Hepatocyte (in vitro differentiated cells): ENCODE data around the gene EHMT2. TPM values are rescaled to one million over a fixed set of nuclear protein-coding genes. Genes with fewer than 3 reads are reported as not detected.

Experiments used
- DNase-seq: peaks from one replicate; pipeline ENCODE4 v3.0.0-alpha.2; 2016; ENCODE audit warnings: low spot score
- H2AFZ ChIP-seq: fragments of 200-600 bp; sonication (generic); 2 replicates; pipeline ENCODE4 v1.6.0; 2016; ENCODE audit warnings: antibody characterized with exemption, mild to moderate bottlenecking
- H3K27ac ChIP-seq: fragments of 200-600 bp; sonication (generic); 2 replicates; pipeline ENCODE4 v1.5.1; 2016; ENCODE audit warnings: mild to moderate bottlenecking
- H3K27me3 ChIP-seq: fragments of 200-600 bp; sonication (generic); 2 replicates; pipeline ENCODE4 v1.6.1; 2016
- H3K36me3 ChIP-seq: fragments of 200-600 bp; sonication (generic); replicated peaks from 2 replicates; pipeline ENCODE4 v1.5.1; 2016; ENCODE audit warnings: low read depth; ENCODE audit not compliant: insufficient read depth
- H3K4me1 ChIP-seq: fragments of 200-600 bp; sonication (generic); 2 replicates; pipeline ENCODE4 v1.5.1; 2016; ENCODE audit warnings: mild to moderate bottlenecking, moderate library complexity; ENCODE audit not compliant: insufficient read depth
- H3K4me2 ChIP-seq: fragments of 200-600 bp; sonication (generic); 2 replicates; pipeline ENCODE4 v1.6.0; 2016
- H3K4me3 ChIP-seq: fragments of 200-600 bp; sonication (generic); 2 replicates; pipeline ENCODE4 v1.5.1; 2016; ENCODE audit warnings: mild to moderate bottlenecking
- H3K79me2 ChIP-seq: fragments of 200-600 bp; sonication (generic); 2 replicates; pipeline ENCODE4 v1.6.0; 2017; ENCODE audit warnings: mild to moderate bottlenecking
- H3K9me2 ChIP-seq: fragments of 200-600 bp; sonication (generic); replicated peaks from 2 replicates; pipeline ENCODE4 v1.6.0; 2017; ENCODE audit warnings: mild to moderate bottlenecking; ENCODE audit not compliant: insufficient read depth
- H3K9me3 ChIP-seq: fragments of 200-600 bp; sonication (generic); 2 replicates; pipeline ENCODE4 v1.5.1; 2016; ENCODE audit warnings: low read depth, mild to moderate bottlenecking
- H4K20me1 ChIP-seq: fragments of 200-600 bp; sonication (generic); 2 replicates; pipeline ENCODE4 v1.6.0; 2016; ENCODE audit warnings: mild to moderate bottlenecking; ENCODE audit not compliant: insufficient read depth, poor library complexity, severe bottlenecking
- CTCF ChIP-seq: fragments of 200-600 bp; sonication (generic); IDR thresholded peaks from 2 replicates; pipeline ENCODE4 v1.5.1; 2016; ENCODE audit warnings: antibody characterized with exemption, mild to moderate bottlenecking; ENCODE audit not compliant: poor library complexity
- EZH2 ChIP-seq: fragments of 200-600 bp; sonication (generic); IDR thresholded peaks from 2 replicates; pipeline ENCODE4 v1.6.1; 2016; ENCODE audit warnings: antibody characterized with exemption, mild to moderate bottlenecking, borderline replicate concordance
- EZH2phosphoT487 ChIP-seq: fragments of 200-600 bp; sonication (generic); IDR thresholded peaks from one replicate; pipeline ENCODE4 v1.6.1; 2018; ENCODE audit warnings: antibody characterized with exemption, mild to moderate bottlenecking, low read depth, moderate library complexity; ENCODE audit not compliant: unreplicated experiment, severe bottlenecking
- WGBS: methylation state at CpG from one replicate; pipeline ENCODE4 v1.1.6; 2016; ENCODE audit warnings: low lambda C conversion rate; ENCODE audit errors: missing lambda C conversion rate; 5-methylcytosine and 5-hydroxymethylcytosine counted together
- polyA plus RNA-seq: library from polyadenylated mRNA; unstranded; fragments of >200 nt; fragmentation: Nextera tagmentation; extraction: Ambion mirVana; gene quantifications from 2 replicates; pipeline ENCODE4 v1.2.1, GENCODE V29; 2016
- total RNA-seq: library from RNA; depleted of rRNA; stranded (reverse); fragments of >200 nt; gene quantifications from 2 replicates; pipeline ENCODE4 v1.2.3, GENCODE V29; 2014

EHMT2 gene
- total and polyA plus RNA-seq, 2 experiments from 2014 or later: 40.0 to 41.9 TPM

DNA sequence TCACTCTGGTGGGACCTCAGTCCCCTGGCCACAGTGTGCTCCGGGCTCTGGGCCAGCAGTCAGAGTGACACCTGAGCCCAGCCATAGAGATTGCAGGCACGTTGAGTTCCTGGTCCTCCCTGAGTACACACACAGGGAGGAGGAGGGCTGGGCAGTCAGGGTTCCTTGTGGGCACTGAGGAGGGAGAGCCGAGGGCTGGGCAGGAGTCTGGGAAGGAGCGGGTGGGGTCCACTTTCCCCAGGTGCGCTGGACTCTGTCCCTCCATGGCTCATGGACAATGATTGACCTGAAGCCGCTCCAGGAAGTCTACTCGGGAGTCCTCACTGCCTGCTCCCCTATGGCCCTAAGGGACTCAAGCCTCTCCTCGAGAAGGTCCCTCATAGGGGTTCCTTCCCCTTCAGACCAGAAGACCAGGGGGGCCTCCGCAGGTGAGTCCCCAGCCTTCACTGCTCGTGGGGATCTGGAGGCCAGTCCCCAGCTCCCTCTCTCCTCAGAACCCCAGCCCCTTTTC, 19.8 kb downstream of the EHMT2 start:
- H4K20me1 ChIP-seq: no peaks in the 10 kb centered on the region
- peak overlapping the region; percentile 99 for H3K27ac ChIP-seq
- H3K9me3 ChIP-seq: no peaks in the 10 kb centered on the region
- no peak overlapping the region for H2AFZ ChIP-seq
- no peaks in the 10 kb centered on the region for H3K4me1 ChIP-seq
- H3K9me2 ChIP-seq: no peaks in the 10 kb centered on the region
- DNase-seq: peak; percentile 89
- H3K4me3 ChIP-seq: peak overlapping the region; percentile 27
- H3K36me3 ChIP-seq: no peaks in the 10 kb centered on the region
- 53% methylated on average over 10 of the region's 10 CpGs for WGBS
- no peaks in the 10 kb centered on the region for H3K27me3 ChIP-seq
- peak overlapping the region; percentile 84 for H3K4me2 ChIP-seq
- peaks cover 23% of the 10 kb centered on the region for H3K79me2 ChIP-seq
- no peak for TF ChIP-seq CTCF
- TF ChIP-seq EZH2phosphoT487: no peak
- TF ChIP-seq EZH2: no peak

- no peaks in the 10 kb centered on the region for H4K20me1 ChIP-seq
- H3K4me1 ChIP-seq: no peaks in the 10 kb centered on the region
- H3K9me3 ChIP-seq: no peaks in the 10 kb centered on the region
- peaks cover 23% of the 10 kb centered on the region for H3K79me2 ChIP-seq
- H2AFZ ChIP-seq: no peak overlapping the region
- peak overlapping the region; percentile 76 for H3K4me2 ChIP-seq
- no peaks in the 10 kb centered on the region for H3K36me3 ChIP-seq
- H3K27ac ChIP-seq: peak overlapping the region; percentile 86
- 68% methylated on average over 3 of the region's 3 CpGs for WGBS
- no peak overlapping the region for H3K4me3 ChIP-seq
- TF ChIP-seq EZH2phosphoT487: no peak
- TF ChIP-seq EZH2: no peak
- TF ChIP-seq CTCF: no peak
- H3K27me3 ChIP-seq: no peaks in the 10 kb centered on the region
- peak; percentile 48 for DNase-seq
- H3K9me2 ChIP-seq: no peaks in the 10 kb centered on the region
Measured at GRCh38 chr6:31877125-31877650, 20.3 kb downstream of the EHMT2 start.

DNA sequence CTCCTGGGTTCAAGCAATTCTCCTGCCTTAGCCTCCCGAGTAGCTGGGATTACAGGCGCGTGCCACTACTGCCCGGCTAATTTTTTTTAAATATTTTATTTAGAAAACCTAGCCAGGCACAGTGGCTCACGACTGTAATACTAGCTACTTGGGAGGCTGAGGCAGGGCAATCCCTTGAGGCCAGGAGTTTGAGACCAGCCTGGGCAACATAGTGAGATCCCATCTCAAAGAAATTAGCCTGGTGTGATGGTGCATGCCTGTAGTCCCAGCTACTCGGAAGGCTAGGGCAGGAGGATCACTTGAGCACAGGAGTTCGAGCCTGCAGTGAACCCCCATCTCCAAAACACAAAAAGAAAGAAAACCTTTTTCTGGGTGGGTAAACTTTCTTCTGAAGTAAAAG, 21.1 kb downstream of the EHMT2 start:
- Histone ChIP-seq H2AFZ (no peak overlapping the region), H3K4me3 (no peak overlapping the region), H3K27ac (no peak overlapping the region), H3K79me2 (peaks cover 23% of the 10 kb centered on the region), H3K36me3 (no peaks in the 10 kb centered on the region), H3K9me2 (no peaks in the 10 kb centered on the region), H3K4me2 (peak overlapping the region; percentile 76), H3K4me1 (no peaks in the 10 kb centered on the region), H3K27me3 (no peaks in the 10 kb centered on the region), H3K9me3 (no peaks in the 10 kb centered on the region), H4K20me1 (no peaks in the 10 kb centered on the region)
- no peak for DNase-seq
- WGBS: 94% methylated on average over 7 of the region's 7 CpGs
- TF ChIP-seq EZH2phosphoT487 (no peak), CTCF (no peak), EZH2 (no peak)

DNA sequence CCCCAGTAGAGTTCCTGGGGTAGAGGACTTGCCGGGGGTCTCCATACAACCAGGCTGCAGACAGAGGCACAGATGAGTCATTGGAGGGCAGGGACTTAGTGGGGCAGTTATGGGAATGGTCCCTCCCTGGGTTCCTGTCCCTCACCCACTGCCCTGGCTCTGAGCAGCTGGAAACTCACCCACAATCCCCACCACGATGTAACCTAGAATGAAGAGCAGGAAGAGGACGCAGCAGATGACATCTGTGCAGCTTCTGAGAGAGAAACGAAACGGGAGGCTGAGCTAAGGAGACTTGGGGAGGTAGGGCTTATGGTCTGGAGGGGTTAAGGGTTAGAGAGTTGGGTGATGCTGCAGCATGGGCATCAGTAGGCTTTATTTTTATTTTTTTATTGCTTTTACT, 21.6 kb downstream of the EHMT2 start:
- Histone ChIP-seq H3K79me2 (peaks cover 23% of the 10 kb centered on the region), H3K27me3 (no peaks in the 10 kb centered on the region), H3K4me1 (no peaks in the 10 kb centered on the region), H4K20me1 (no peaks in the 10 kb centered on the region), H3K4me2 (no peak overlapping the region), H2AFZ (no peak overlapping the region), H3K36me3 (no peaks in the 10 kb centered on the region), H3K9me3 (no peaks in the 10 kb centered on the region), H3K4me3 (no peak overlapping the region), H3K27ac (no peak overlapping the region), H3K9me2 (no peaks in the 10 kb centered on the region)
- TF ChIP-seq CTCF (no peak), EZH2phosphoT487 (no peak), EZH2 (no peak)
- no peak for DNase-seq
- 72% methylated on average over 5 of the region's 5 CpGs for WGBS
